Naive thymus-derived CD4-positive, alpha-beta T cell (primary cell): ENCODE results near the gene TAF6L. TPM values are rescaled to one million over a fixed set of nuclear protein-coding genes. Genes with fewer than 3 reads are reported as not detected.

Experiments used
- ATAC-seq: fragments of 150-1000 bp; cut with Tn5 transposase; 2 replicates; pipeline ENCODE4 v1.10.0; 2021; ENCODE audit warnings: mild to moderate bottlenecking, moderate library complexity
- CTCF ChIA-PET: fragments of 350-600 bp; sonication (Branson Sonifier 250); formaldehyde crosslinking; loops from one replicate; lab custom pipeline; 2021; ENCODE audit warnings: antibody characterized with exemption; lab: Charles Lee
- POLR2A ChIA-PET: fragments of 350-600 bp; sonication (Branson Sonifier 250); formaldehyde crosslinking; loops from one replicate; lab custom pipeline; 2021; ENCODE audit warnings: antibody characterized with exemption, inconsistent platforms; lab: Charles Lee
- DNase-seq, 9 donors: peaks; one replicate each; pipeline versions ENCODE4 v3.0.0 to v3.0.0-alpha.2; 2020 to 2022; ENCODE audit warnings: mixed read lengths in 1 of 9
- H3K27ac ChIP-seq: one replicate; pipeline ENCODE4 v1.7.0; 2013; ENCODE audit warnings: mild to moderate bottlenecking, low read depth, low read length, moderate library complexity
- H3K27me3 ChIP-seq, 2 donors: one replicate each; pipeline ENCODE4 v1.7.0; 2013; ENCODE audit warnings: low read length in 2 of 2, mild to moderate bottlenecking in 2 of 2, moderate library complexity in 2 of 2; ENCODE audit not compliant: control insufficient read depth in 2 of 2, insufficient read depth in 2 of 2
- H3K36me3 ChIP-seq, 3 experiments: 1 replicate in 2 of 3; 2 replicates in 1 of 3; pipeline ENCODE4 v1.7.0; 2013; ENCODE audit warnings: low read length in 3 of 3, mild to moderate bottlenecking in 3 of 3, moderate library complexity in 1 of 3; ENCODE audit not compliant: insufficient read depth in 3 of 3, control insufficient read depth in 2 of 3
- H3K4me1 ChIP-seq, 2 donors: one replicate each; pipeline ENCODE4 v1.7.0; 2013; ENCODE audit warnings: low read length in 2 of 2, mild to moderate bottlenecking in 2 of 2, moderate library complexity in 1 of 2; ENCODE audit not compliant: control insufficient read depth in 2 of 2, insufficient read depth in 2 of 2
- H3K4me3 ChIP-seq: 2 replicates; pipeline ENCODE4 v1.7.0; 2013; ENCODE audit warnings: mild to moderate bottlenecking, low read length
- H3K9me3 ChIP-seq, 3 experiments: 1 replicate in 2 of 3; 2 replicates in 1 of 3; pipeline ENCODE4 v1.7.0; 2013; ENCODE audit warnings: low read length in 3 of 3; ENCODE audit not compliant: control insufficient read depth in 2 of 3
- H3K27ac Mint-ChIP-seq, 9 donors: one replicate each; pipeline ENCODE4 v1.8.0; 2020 to 2022; ENCODE audit warnings: mixed read lengths in 9 of 9, mild to moderate bottlenecking in 8 of 9, moderate library complexity in 5 of 9, inconsistent platforms in 2 of 9
- H3K27me3 Mint-ChIP-seq, 5 donors: one replicate each; pipeline ENCODE4 v1.8.0; 2021 to 2022; ENCODE audit warnings: mixed read lengths in 5 of 5, mild to moderate bottlenecking in 1 of 5
- H3K36me3 Mint-ChIP-seq, 5 donors: one replicate each; pipeline ENCODE4 v1.8.0; 2020 to 2022; ENCODE audit warnings: mixed read lengths in 5 of 5, mild to moderate bottlenecking in 3 of 5, inconsistent platforms in 1 of 5
- H3K4me1 Mint-ChIP-seq, 7 donors: one replicate each; pipeline ENCODE4 v1.8.0; 2020 to 2022; ENCODE audit warnings: mixed read lengths in 7 of 7, mild to moderate bottlenecking in 3 of 7, inconsistent platforms in 1 of 7
- H3K4me3 Mint-ChIP-seq, 10 donors: one replicate each; pipeline ENCODE4 v1.8.0; 2020 to 2022; ENCODE audit warnings: mild to moderate bottlenecking in 10 of 10, mixed read lengths in 10 of 10, moderate library complexity in 6 of 10, inconsistent platforms in 2 of 10
- H3K9me3 Mint-ChIP-seq, 11 donors: one replicate each; pipeline ENCODE4 v1.8.0; 2020 to 2022; ENCODE audit warnings: mixed read lengths in 11 of 11, mild to moderate bottlenecking in 4 of 11, inconsistent platforms in 1 of 11, moderate library complexity in 1 of 11
- intact Hi-C, 2 donors: fragments of 100-400 bp; cut with micrococcal nuclease; formaldehyde crosslinking; loops; one replicate each; pipeline ENCODE4 v1.15.1; 2023
- polyA plus RNA-seq, 2 donors: library from polyadenylated mRNA; unstranded; fragments of 300-500 nt; fragmentation: Illumina TruSeq; gene quantifications; one replicate each; pipeline ENCODE4 v1.2.3, GENCODE V29; 2021
- total RNA-seq, 6 experiments: library from RNA in 5 of 6; stranded (reverse) in 5 of 6; gene quantifications; 1 replicate in 5 of 6; 2 replicates in 1 of 6; pipeline ENCODE4 v1.2.3 and lab custom pipeline; 2021 to 2026

Gene TAF6L
- total and polyA plus RNA-seq, 7 experiments from 2014 or later: 8.4 to 34.9 (median 17.8) TPM

DNA sequence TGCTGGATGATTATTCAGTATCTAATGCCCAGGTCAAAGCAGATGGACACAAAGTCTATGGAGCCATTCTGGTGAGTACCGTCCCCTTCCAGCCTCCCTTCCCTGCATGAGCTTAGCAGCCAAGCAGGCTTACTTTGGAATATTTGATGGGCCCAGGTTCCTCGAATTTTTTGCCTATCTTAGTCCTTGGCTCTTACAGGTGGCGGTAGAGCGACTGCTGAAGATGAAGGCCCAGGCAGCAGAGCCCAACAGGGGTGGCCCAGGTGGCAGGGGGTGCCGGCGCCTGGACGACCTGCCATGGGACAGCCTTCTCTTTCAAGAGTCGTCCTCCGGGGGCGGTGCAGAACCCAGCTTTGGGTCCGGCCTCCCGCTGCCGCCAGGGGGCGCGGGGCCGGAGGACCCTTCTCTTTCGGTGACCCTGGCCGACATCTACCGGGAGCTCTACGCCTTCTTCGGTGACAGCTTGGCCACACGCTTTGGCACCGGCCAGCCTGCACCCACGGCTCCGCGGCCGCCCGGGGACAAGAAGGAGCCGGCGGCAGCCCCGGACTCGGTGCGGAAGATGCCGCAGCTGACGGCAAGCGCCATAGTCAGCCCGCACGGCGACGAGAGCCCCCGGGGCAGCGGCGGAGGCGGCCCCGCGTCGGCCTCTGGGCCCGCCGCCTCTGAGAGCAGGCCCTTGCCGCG lies 15.3 kb downstream of the TAF6L start:
- ChIA-PET POLR2A (interaction anchor here (0.7 to 14.1 kb wide), 29 partner anchors 8 to 195 kb away, joined by 3 to 224 read pairs (median 9); partner anchors contain the start of genes C11orf98, CSKMT, HNRNPUL2 and INTS5), CTCF (interaction anchor here (0.6 to 3.4 kb wide), 26 partner anchors 9 to 392 kb away, joined by 3 to 34 read pairs (median 5); partner anchors contain the start of genes HNRNPUL2, INTS5, POLR2G and SLC3A2)
- peak; percentile 80 for ATAC-seq
- Histone ChIP-seq H3K27ac (peak overlapping the region; percentile 93), H3K4me1 (peaks cover 30 to 35% of the 10 kb centered on the region in 2 donors), H3K36me3 (peaks cover 0 to 50% (median 6%) of the 10 kb centered on the region in 3 experiments), H3K4me3 (peak overlapping the region; percentile 82), H3K27me3 (no peaks in the 10 kb centered on the region), H3K9me3 (no peaks in the 10 kb centered on the region)
- H3K27ac Mint-ChIP-seq: peak overlapping the region; percentile 88 to 99 (median 95)
- intact Hi-C loops: loop anchor here (1.0 to 5.0 kb wide), 16 partner anchors 15 to 236 kb away; partner anchors contain the start of genes NXF1 (in 2 of the 2), POLR2G (in 2 of the 2), STX5 (in 2 of the 2) and TAF6L (in 2 of the 2)
- no peaks in the 10 kb centered on the region for H3K27me3 Mint-ChIP-seq
- no peaks in the 10 kb centered on the region for H3K9me3 Mint-ChIP-seq
- peaks cover 0 to 20% (median 4%) of the 10 kb centered on the region in 5 donors for H3K36me3 Mint-ChIP-seq
- DNase-seq: peak; percentile 76 to 90 (median 81)
- peaks cover 19 to 53% (median 38%) of the 10 kb centered on the region in 7 donors for H3K4me1 Mint-ChIP-seq
- peak overlapping the region; percentile 85 to 96 (median 90) for H3K4me3 Mint-ChIP-seq

DNA sequence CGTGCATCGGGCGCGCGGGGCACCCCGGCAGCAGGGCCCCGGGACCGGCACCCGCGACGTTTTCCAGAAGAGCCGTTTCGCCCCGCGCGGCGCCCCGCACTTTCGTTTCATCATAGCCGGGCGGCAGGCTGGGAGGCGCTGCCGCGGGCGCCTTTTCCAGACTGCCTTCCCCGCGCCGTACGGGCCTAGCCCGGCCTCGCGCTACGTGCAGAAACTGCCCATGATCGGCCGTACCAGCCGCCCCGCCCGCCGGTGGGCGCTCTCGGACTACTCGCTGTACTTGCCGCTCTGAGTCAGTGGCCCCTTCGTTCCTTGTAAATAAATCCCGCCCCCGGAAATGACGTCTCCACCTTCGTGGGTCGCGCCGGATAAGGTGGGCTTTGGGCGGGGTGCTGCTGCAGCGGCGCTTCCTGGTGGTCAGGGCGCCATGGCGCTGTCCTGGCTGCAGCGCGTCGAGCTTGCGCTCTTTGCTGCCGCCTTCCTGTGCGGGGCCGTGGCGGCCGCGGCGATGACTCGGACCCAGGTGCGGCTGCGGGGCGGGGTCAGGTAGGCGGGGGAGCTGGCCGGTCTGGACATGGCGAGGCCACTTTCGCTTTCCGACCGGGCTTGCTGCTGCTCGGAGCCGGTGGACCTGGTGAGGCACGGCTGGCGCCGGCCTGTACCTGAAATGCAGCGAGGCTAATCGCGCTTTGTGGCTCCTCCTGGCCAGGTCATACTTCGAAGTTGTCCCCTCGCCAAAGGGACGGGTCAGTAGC lies 16.0 kb downstream of the TAF6L start, which contains the start of gene TMEM179B:
TMEM179B (plus strand) TSS at position 398 of the 755 bp plus-strand sequence; CDS start at position 428, 30 bp downstream.
- peak within 1 kb of the TSS; percentile 93 to 97 (median 96) for H3K4me3 Mint-ChIP-seq

DNA sequence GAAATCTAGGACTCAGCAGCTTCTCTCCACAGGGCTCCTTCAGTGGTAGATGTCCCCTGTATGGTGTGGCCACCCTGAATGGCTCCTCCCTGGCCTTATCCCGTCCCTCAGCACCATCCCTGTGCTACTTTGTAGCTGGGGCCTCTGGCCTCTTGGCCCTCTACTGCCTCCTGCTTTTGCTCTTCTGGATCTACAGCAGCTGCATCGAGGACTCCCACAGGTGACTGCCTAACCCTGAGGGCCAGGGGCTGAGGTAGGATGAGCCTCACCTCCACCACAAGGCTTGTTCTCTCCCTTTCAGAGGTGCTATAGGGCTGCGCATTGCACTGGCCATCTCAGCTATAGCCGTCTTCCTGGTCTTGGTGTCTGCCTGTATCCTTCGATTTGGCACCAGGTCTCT lies 17.8 kb downstream of the TAF6L start:
- peaks cover 23 to 65% (median 49%) of the 10 kb centered on the region in 7 donors for H3K4me1 Mint-ChIP-seq
- ChIA-PET POLR2A (interaction anchor here (0.7 to 14.1 kb wide), 16 partner anchors 13 to 215 kb away, joined by 3 to 224 read pairs (median 22); partner anchors contain the start of genes EEF1G, HNRNPUL2, NXF1 and POLR2G), CTCF (interaction anchor here (0.7 to 2.0 kb wide), 2 partner anchors 73 to 444 kb away, joined by 3 to 10 read pairs; no protein-coding TSS in a partner anchor)
- Histone ChIP-seq H3K27me3 (no peaks in the 10 kb centered on the region), H3K36me3 (peaks cover 8 to 41% (median 9%) of the 10 kb centered on the region in 3 experiments), H3K4me1 (peaks cover 40 to 45% of the 10 kb centered on the region in 2 donors), H3K9me3 (no peaks in the 10 kb centered on the region), H3K4me3 (no peak overlapping the region), H3K27ac (peak overlapping the region; percentile 38)
- no peak for DNase-seq
- peak overlapping the region; percentile 74 to 99 (median 93) for H3K27ac Mint-ChIP-seq
- no peak for ATAC-seq
- no peaks in the 10 kb centered on the region for H3K9me3 Mint-ChIP-seq
- intact Hi-C loops: loop anchor here (1.0 to 5.0 kb wide), 2 partner anchors 57 to 233 kb away; no protein-coding TSS in a partner anchor
- peak overlapping the region; percentile 66 to 97 (median 96) for H3K4me3 Mint-ChIP-seq
- peaks cover 0 to 25% (median under 1%) of the 10 kb centered on the region in 5 donors for H3K36me3 Mint-ChIP-seq
- H3K27me3 Mint-ChIP-seq: no peaks in the 10 kb centered on the region

More for the DNA sequence above, 16.0 kb downstream of the TAF6L start, which contains the start of gene TMEM179B:
- Mint-ChIP-seq H3K4me1 (peaks cover 22 to 59% (median 42%) of the 10 kb centered on the region in 7 donors), H3K9me3 (no peaks in the 10 kb centered on the region), H3K27me3 (no peaks in the 10 kb centered on the region), H3K36me3 (peaks cover 0 to 22% (median 4%) of the 10 kb centered on the region in 5 donors), H3K27ac (peak within 1 kb of the TSS; percentile 91 to 99 (median 96))
- Histone ChIP-seq H3K27me3 (no peaks in the 10 kb centered on the region), H3K4me1 (peaks cover 32 to 38% of the 10 kb centered on the region in 2 donors), H3K36me3 (peaks cover 0 to 47% (median 6%) of the 10 kb centered on the region in 3 experiments), H3K27ac (peak within 1 kb of the TSS; percentile 93), H3K4me3 (peak within 1 kb of the TSS; percentile 82), H3K9me3 (no peaks in the 10 kb centered on the region)
- CTCF ChIA-PET: interaction anchor here (0.7 to 3.4 kb wide), 24 partner anchors 9 to 392 kb away, joined by 3 to 34 read pairs (median 6); partner anchors contain the start of genes HNRNPUL2, POLR2G, SLC3A2 and STX5
- ATAC-seq (peak; percentile 83), DNase-seq (peak; percentile 87 to 98 (median 95))
- intact Hi-C loops: loop anchor here (1.0 to 5.0 kb wide), 12 partner anchors 18 to 235 kb away; partner anchors contain the start of genes NXF1 (in 2 of the 2), STX5 (in 2 of the 2), TEX54 (in 2 of the 2) and POLR2G (in 1 of the 2)
- POLR2A ChIA-PET: interaction anchor here (0.7 to 14.1 kb wide), 29 partner anchors 12 to 195 kb away, joined by 3 to 224 read pairs (median 10); partner anchors contain the start of genes C11orf98, CSKMT, HNRNPUL2 and INTS5

DNA sequence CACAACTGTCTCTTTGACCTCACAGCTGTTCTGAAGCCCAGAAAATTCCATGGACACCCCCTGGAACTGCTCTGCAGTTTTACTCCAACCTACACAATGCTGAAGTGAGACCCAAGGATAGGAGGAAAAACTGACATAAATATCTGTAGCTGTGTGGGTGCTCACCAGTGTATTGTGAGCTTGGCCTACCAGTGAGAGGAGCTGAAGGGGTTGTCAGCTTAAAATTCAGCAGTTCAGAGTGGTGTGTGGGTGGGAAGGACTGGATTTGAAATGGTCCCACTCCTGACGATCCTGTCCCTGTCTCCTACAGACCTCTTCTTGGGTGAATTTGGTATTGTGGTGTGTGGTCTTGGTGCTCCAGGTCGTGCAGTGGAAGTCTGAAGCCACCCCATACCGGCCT lies 18.4 kb downstream of the TAF6L start:
- no peaks in the 10 kb centered on the region for H3K9me3 ChIP-seq
- intact Hi-C loops: loop anchor here in 1 of 2 donors (5.0 kb wide), 1 partner anchor 233 kb away; no protein-coding TSS in a partner anchor
- H3K27me3 ChIP-seq: no peaks in the 10 kb centered on the region
- DNase-seq (no peak), ATAC-seq (no peak)
- H3K4me1 ChIP-seq: peaks cover 40 to 45% of the 10 kb centered on the region in 2 donors
- Mint-ChIP-seq H3K9me3 (no peaks in the 10 kb centered on the region), H3K4me3 (peak overlapping the region; percentile 56 to 96 (median 94)), H3K36me3 (peaks cover 4 to 30% (median 6%) of the 10 kb centered on the region in 5 donors), H3K4me1 (peaks cover 23 to 71% (median 55%) of the 10 kb centered on the region in 7 donors), H3K27ac (peak overlapping the region; percentile 46 to 99 (median 96)), H3K27me3 (no peaks in the 10 kb centered on the region)
- no peak overlapping the region for H3K4me3 ChIP-seq
- H3K36me3 ChIP-seq: peaks cover 13 to 47% (median 14%) of the 10 kb centered on the region in 3 experiments
- peak overlapping the region; percentile 38 for H3K27ac ChIP-seq
- ChIA-PET POLR2A (interaction anchor here (0.7 to 14.1 kb wide), 15 partner anchors 13 to 390 kb away, joined by 3 to 224 read pairs (median 10); partner anchors contain the start of genes EEF1G, HNRNPUL2, NXF1 and SLC3A2), CTCF (interaction anchor here (0.7 to 1.8 kb wide), 2 partner anchors 11 to 445 kb away, joined by 3 to 5 read pairs; no protein-coding TSS in a partner anchor)

DNA sequence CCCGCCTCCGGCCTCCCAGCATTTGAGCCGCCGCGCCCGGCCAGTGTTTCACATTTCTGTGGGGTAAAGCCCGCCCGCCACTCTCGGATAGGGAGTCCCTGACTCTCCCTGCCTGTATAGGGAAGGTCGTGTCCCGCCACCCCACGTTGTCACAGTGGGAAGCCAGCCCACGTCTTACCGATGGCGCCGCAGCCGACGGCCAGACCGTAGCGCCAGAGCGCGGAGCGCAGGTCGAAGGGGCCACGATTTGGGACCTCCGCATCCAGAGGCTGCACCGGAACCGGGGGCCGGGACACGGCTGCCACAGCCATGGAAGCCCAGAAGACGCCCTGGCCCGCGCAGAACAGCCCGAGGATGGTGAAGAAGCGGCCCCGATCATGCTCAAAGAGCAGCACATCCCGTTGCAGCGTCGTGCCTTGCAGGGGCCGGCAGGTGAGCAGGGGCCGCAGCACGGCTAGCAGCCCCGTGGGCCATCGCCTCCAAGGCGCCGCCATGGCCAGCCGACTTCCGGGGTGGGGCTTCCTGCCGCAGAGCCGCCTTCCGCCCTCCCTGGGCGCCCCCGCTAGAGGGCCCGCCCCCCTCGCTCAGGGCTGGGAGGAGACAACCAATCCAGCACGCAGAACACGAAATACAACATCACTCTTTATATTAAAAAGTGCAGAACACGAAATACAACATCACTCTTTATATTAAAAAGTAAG lies 20.5 kb downstream of the TAF6L start, which contains the start of gene TMEM223:
TMEM223 (minus strand) TSS at position 506 of the 701 bp plus-strand sequence; CDS start at position 494, 12 bp downstream.
- Mint-ChIP-seq H3K4me3 (peak within 1 kb of the TSS; percentile 87 to 96 (median 91)), H3K9me3 (no peaks in the 10 kb centered on the region), H3K4me1 (peaks cover 23 to 61% (median 47%) of the 10 kb centered on the region in 7 donors), H3K27ac (peak within 1 kb of the TSS; percentile 88 to 99 (median 95)), H3K36me3 (peaks cover 4 to 42% (median 17%) of the 10 kb centered on the region in 5 donors), H3K27me3 (no peaks in the 10 kb centered on the region)
- DNase-seq (peak; percentile 81 to 94 (median 89)), ATAC-seq (peak; percentile 84)
- ChIA-PET CTCF (interaction anchor here (0.6 to 0.7 kb wide), 2 partner anchors 19 to 39 kb away, joined by 3 read pairs; no protein-coding TSS in a partner anchor), POLR2A (interaction anchor here (0.7 to 14.1 kb wide), 11 partner anchors 11 to 82 kb away, joined by 3 to 224 read pairs (median 34); partner anchors contain the start of genes NXF1, STX5, TAF6L and TEX54)
- Histone ChIP-seq H3K4me1 (peaks cover 31 to 37% of the 10 kb centered on the region in 2 donors), H3K27me3 (no peaks in the 10 kb centered on the region), H3K36me3 (peaks cover 18 to 66% (median 32%) of the 10 kb centered on the region in 3 experiments), H3K4me3 (peak within 1 kb of the TSS; percentile 90), H3K27ac (peak within 1 kb of the TSS; percentile 90), H3K9me3 (no peaks in the 10 kb centered on the region)
- intact Hi-C loops: loop anchor here (1.0 kb wide), 8 partner anchors 14 to 90 kb away; partner anchors contain the start of genes NXF1 (in 2 of the 2), STX5 (in 1 of the 2), TEX54 (in 1 of the 2) and WDR74 (in 1 of the 2)
